ENCODE results near the gene KIF13A.

The KIF13A gene

GRCh38 chr6:17878734-17879133, 108.7 kb downstream of the KIF13A start:
- FAIRE-seq (no peak), DNase-seq (ENCODE audit: insufficient read length, low spot score) (no peak)
- TF ChIP-seq CTCF (IDR thresholded peaks at IDR 0.05; ENCODE audit: insufficient read depth, missing control alignments), result no peak

GRCh38 chr6:17877895-17878440, 109.5 kb downstream of the KIF13A start:
- FAIRE-seq, result no peak
- no peak for DNase-seq (ENCODE audit: insufficient read length, low spot score)
- no peak for TF ChIP-seq CTCF (IDR thresholded peaks at IDR 0.05; ENCODE audit: insufficient read depth, missing control alignments)

GRCh38 chr6:17877196-17877894, 110.1 kb downstream of the KIF13A start:
- DNase-seq (ENCODE audit: insufficient read length, low spot score), result no peak
- no peak for TF ChIP-seq CTCF (IDR thresholded peaks at IDR 0.05; ENCODE audit: insufficient read depth, missing control alignments)
- FAIRE-seq, result no peak

- FAIRE-seq, result no peak
- TF ChIP-seq CTCF (IDR thresholded peaks at IDR 0.05; ENCODE audit: insufficient read depth, missing control alignments), result no peak
- DNase-seq (ENCODE audit: insufficient read length, low spot score), result no peak
These were observed 112.7 kb downstream of the KIF13A start for GRCh38 chr6:17874753-17875152.

- DNase-seq (ENCODE audit: insufficient read length, low spot score), result no peak
- no peak for FAIRE-seq
- TF ChIP-seq CTCF (IDR thresholded peaks at IDR 0.05; ENCODE audit: insufficient read depth, missing control alignments), result no peak
These were observed 114.5 kb downstream of the KIF13A start for GRCh38 chr6:17872908-17873307.

- no peak for TF ChIP-seq CTCF (IDR thresholded peaks at IDR 0.05; ENCODE audit: insufficient read depth, missing control alignments)
- DNase-seq (ENCODE audit: insufficient read length, low spot score) (no peak), FAIRE-seq (no peak)
These were observed 115.6 kb downstream of the KIF13A start for GRCh38 chr6:17871836-17872235.

GRCh38 chr6:17871189-17871519, 116.3 kb downstream of the KIF13A start:
- DNase-seq (ENCODE audit: insufficient read length, low spot score) (no peak), FAIRE-seq (no peak)
- TF ChIP-seq CTCF (IDR thresholded peaks at IDR 0.05; ENCODE audit: insufficient read depth, missing control alignments), result no peak

All from D721Med (cell line).